ENCODE measurements around the gene PEMT. TPM values are rescaled to one million over a fixed set of nuclear protein-coding genes. Genes with fewer than 3 reads are reported as not detected.

PEMT gene
- total and polyA plus RNA-seq, 9 donors: 6.6 to 62.8 (median 32.5) TPM

- Histone ChIP-seq H3K27ac (no peak overlapping the region), H3K4me1 (ENCODE audit: insufficient read depth) (no peaks in the 10 kb centered on the region), H3K9me3 (no peaks in the 10 kb centered on the region), H3K27me3 (no peaks in the 10 kb centered on the region), H3K36me3 (no peaks in the 10 kb centered on the region), H3K4me3 (no peak overlapping the region)
- 81 to 89% (median 88%) methylated on average over 16 to 17 of the region's 17 CpGs for WGBS, 3 donors
- intact Hi-C loops (cut with DNase I): loop anchor here in 1 of 4 donors (10.0 kb wide), 1 partner anchor 108 kb away; no protein-coding TSS in a partner anchor
- DNase-seq: peak in 1 of 5 donors; percentile 43
- TF ChIP-seq EP300 (IDR thresholded peaks at IDR 0.05) (no peak), POLR2A (IDR thresholded peaks at IDR 0.05) (no peak), CTCF (IDR thresholded peaks at IDR 0.05) (no peak)
Observed at GRCh38 chr17:17506893-17507464, 84.5 kb downstream of the PEMT start.

GRCh38 chr17:17506181-17506741 is 85.2 kb downstream of the PEMT start:
- Histone ChIP-seq H3K27ac (no peak overlapping the region), H3K36me3 (no peaks in the 10 kb centered on the region), H3K4me1 (ENCODE audit: insufficient read depth) (no peaks in the 10 kb centered on the region), H3K27me3 (no peaks in the 10 kb centered on the region), H3K4me3 (no peak overlapping the region), H3K9me3 (no peaks in the 10 kb centered on the region)
- 87 to 94% (median 90%) methylated on average over 21 to 22 of the region's 22 CpGs for WGBS, 3 donors
- TF ChIP-seq CTCF (IDR thresholded peaks at IDR 0.05): no peak
- no peak for TF ChIP-seq POLR2A (IDR thresholded peaks at IDR 0.05)
- TF ChIP-seq EP300 (IDR thresholded peaks at IDR 0.05): no peak
- intact Hi-C loops (cut with DNase I): loop anchor here in 1 of 4 donors (10.0 kb wide), 1 partner anchor 109 kb away; no protein-coding TSS in a partner anchor
- DNase-seq: peak in 1 of 5 donors; percentile 35

GRCh38 chr17:17505610-17506171 is 85.8 kb downstream of the PEMT start:
- no peak overlapping the region for H3K27ac ChIP-seq
- 89 to 93% (median 90%) methylated on average over 20 to 22 of the region's 22 CpGs for WGBS, 3 donors

GRCh38 chr17:17505151-17505550 is 86.4 kb downstream of the PEMT start:
- H3K27me3 ChIP-seq: no peaks in the 10 kb centered on the region
- no peak for TF ChIP-seq CTCF (IDR thresholded peaks at IDR 0.05)
- no peak for TF ChIP-seq EP300 (IDR thresholded peaks at IDR 0.05)
- TF ChIP-seq POLR2A (IDR thresholded peaks at IDR 0.05): no peak
- intact Hi-C loops (cut with DNase I): loop anchor here in 1 of 4 donors (10.0 kb wide), 1 partner anchor 110 kb away; no protein-coding TSS in a partner anchor
- no peak overlapping the region for H3K4me3 ChIP-seq
- no peaks in the 10 kb centered on the region for H3K9me3 ChIP-seq
- H3K4me1 ChIP-seq (ENCODE audit: insufficient read depth): no peaks in the 10 kb centered on the region
- 93 to 95% (median 94%) methylated on average over 5 of the region's 5 CpGs for WGBS, 3 donors
- no peak overlapping the region for H3K27ac ChIP-seq
- peak in 1 of 5 donors; percentile 19 for DNase-seq
- no peaks in the 10 kb centered on the region for H3K36me3 ChIP-seq

More at GRCh38 chr17:17505610-17506171, 85.8 kb downstream of the PEMT start:
- intact Hi-C loops (cut with DNase I): loop anchor here in 1 of 4 donors (10.0 kb wide), 1 partner anchor 109 kb away; no protein-coding TSS in a partner anchor
- no peak for TF ChIP-seq POLR2A (IDR thresholded peaks at IDR 0.05)
- no peak for TF ChIP-seq CTCF (IDR thresholded peaks at IDR 0.05)
- TF ChIP-seq EP300 (IDR thresholded peaks at IDR 0.05): no peak
- Histone ChIP-seq H3K36me3 (no peaks in the 10 kb centered on the region), H3K4me3 (no peak overlapping the region), H3K9me3 (no peaks in the 10 kb centered on the region), H3K27me3 (no peaks in the 10 kb centered on the region), H3K4me1 (ENCODE audit: insufficient read depth) (no peaks in the 10 kb centered on the region)
- no peak for DNase-seq
